Stimulated activated CD8-positive, alpha-beta memory T cell treated with anti-CD3 and anti-CD28 coated beads, Interleukin-15, amount 100 ng/mL, for 1 hour (primary cell): ENCODE data around the gene C6orf62.
"Not testable (repeated sequence)": the region's sequence is repeated elsewhere in the genome, so short reads cannot be mapped to it uniquely, and the experiment has no call there.

Experiments
- DNase-seq: peaks from one replicate; pipeline ENCODE4 v3.0.0-alpha.2; 2020; ENCODE audit warnings: low read depth

C6orf62 gene

DNA sequence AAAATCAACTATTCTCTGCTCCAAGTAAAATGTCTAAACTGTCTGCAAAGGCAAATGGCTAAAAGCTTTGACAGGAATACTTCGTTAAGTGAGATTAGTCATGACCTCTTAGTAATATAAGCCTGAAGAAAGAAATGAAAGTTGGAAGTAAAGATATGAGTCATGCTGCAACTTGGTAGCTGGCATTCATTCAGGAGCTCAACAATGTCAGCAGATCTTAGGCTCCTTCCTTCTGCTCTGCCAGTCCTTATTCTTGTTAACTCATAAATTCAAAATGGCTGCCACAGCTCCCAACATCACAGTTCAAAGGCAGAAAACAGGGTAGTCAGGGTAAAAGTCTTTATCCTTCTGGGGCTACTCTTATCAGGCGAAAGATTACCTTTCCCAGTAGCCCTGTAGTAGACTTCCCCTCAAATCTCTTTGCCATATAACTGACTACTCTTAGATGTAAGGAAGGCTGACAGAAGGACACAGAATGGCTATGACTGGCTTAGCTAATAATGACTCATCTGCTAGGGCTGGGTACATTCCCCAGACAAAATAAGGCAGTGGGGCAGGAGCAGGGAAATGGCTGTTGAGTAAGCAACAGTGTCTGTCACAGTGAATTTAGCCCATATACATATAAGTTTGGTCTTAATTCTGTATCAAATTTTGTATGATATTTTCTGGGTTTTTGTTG is 24.4 kb upstream of the C6orf62 start:
- no peak for DNase-seq

DNA sequence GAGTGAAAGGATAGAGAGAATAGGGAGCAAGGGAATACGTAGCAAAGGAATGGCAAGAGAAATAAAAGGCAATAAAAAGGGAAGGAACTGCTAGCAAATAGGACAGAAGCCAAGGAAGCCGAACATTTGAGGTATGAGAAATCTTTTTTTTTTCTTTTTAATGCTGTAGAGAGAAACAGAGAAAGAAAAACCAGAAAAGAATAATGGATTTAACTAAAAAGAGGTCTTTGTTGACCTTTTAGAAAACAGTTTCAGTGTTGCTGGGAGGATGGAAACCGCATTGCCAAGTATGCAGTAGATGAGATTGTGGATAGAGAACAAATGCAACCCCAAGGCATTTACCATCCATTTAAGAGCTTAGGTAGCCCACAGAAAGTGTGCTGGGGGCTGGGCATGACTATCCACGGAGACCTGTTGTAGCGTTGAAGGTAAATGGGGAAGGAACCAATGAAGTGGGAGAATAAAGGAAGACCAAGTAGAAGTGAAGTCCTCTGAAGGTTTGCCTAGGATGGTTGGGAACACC is 23.3 kb upstream of the C6orf62 start:
- no peak for DNase-seq

DNA sequence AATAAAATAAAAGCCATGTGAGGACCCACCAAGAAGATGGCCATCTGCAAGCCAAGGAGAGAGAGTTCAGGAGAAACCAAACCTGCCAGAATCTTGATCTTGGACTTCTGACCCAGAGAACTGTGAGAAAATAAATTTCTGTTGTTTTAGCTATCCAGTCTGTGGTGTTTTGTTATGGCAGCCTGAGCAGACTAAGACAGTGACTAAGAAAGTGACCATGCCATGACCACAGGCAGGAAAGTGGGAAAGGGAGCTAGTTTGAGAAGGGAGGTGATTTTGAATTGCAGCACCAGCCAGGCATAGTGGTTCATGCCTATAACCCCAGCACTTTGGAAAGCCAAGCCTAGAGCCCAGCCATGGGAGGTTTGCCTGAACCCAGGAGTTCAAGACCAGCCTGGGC is 21.9 kb upstream of the C6orf62 start:
- no peak for DNase-seq

DNA sequence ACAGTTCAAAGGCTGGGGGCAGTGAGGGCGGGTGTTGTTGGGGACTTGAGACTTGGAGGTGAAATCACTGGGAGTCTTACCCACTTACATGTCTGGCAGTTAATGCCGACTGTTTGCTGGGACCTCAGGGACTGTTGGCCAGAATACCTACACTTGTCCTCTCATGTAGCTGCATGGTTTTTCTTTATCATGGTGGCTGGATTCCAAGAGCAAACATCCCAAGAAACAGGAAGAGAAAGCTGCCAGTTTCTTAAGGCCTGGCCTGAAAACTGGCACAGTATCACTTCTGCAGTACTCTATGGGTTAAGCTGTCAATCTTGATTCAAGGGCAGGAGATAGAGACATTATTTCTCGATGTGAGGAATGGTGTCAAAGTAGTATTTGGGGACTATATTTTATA is 19.8 kb upstream of the C6orf62 start:
- DNase-seq: no peak

DNA sequence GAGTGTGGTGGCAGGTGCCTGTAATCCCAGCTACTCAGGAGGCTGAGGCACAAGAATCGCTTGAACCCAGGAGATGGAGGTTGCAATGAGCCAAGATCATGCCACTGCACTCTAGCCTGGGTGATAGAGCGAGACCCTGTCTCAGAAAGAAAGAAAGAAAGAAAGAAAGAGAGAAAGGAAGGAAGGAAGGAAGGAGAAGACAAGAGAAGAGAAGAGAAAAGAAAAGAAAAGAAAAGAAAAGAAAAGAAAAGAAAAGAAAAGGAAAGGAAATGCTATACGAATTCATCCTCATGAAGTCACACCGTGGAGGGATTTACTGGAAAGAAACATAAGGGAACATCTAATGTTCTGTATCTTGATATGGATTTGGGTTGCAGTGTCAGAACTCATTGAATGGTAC is 15.8 kb upstream of the C6orf62 start:
- DNase-seq: not testable (repeated sequence)

DNA sequence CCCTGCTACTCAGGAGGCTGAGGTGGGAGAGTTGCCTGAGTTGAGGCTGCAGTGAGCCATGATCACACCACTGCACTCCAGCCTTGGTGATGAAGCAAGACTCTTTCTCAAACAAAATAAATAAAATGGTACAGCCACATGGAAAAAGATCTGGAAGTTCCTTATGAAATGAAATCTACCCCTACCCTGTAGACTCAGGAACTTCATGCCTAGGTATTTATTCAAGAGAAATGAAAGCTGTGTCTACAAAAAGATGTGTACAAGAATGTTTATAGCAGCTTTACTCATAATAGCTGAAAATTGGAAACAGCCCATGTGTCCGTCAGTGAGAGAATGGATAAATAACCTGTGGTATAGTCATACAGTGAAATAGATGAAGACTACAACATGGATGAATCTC is 15.2 kb upstream of the C6orf62 start:
- DNase-seq: no peak

DNA sequence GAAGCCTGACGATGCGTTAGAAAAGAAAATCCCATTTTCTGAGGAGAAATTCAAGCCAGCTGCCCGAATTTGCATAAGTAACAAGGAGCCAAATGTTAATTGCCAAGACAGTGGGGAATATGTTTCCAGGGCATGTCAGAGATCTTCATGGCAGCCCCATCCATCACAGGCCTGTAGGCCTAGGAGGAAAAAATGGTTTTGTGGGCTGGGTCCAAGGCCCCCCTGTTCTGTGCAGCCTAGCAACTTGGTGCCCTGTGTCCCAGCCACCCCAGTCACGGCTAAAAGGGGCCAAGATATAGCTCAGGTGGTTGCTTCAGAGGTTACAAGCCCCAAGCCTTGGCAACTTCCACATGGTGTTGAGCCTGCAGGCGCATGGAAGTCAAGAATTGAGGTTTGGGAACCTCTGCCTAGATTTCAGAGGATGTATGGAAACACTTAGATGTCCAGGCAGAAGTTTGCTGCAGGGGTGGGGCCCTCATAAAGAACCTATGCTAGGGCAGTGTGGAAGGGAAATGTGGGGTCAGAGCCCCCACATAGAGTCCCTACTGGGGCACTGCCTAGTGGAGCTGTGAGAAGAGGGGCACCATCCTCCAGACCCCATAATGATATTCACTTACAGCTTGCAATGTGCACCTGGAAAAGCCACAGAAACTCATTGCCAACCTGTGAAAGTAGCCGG is 12.6 kb upstream of the C6orf62 start:
- not testable (repeated sequence) for DNase-seq

DNA sequence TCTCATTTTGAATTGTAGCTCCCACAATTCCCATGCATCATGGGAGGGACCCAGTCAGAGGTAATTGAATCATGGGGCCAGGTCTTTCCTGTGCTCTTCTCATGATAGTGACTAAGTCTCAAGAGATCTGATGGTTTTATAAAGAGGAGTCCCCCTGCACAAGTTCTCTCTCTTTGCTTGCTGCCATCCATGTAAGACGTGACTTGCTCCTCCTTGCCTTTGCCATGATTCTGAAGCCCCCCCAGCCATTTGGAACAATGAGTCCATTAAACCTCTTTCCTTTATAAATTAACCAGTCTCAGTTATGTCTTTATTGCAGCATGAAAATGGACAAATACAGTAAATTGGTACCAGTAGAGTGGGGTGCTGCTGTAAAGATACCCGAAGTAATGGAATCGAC is 11.7 kb upstream of the C6orf62 start:
- DNase-seq: not testable (repeated sequence)

DNA sequence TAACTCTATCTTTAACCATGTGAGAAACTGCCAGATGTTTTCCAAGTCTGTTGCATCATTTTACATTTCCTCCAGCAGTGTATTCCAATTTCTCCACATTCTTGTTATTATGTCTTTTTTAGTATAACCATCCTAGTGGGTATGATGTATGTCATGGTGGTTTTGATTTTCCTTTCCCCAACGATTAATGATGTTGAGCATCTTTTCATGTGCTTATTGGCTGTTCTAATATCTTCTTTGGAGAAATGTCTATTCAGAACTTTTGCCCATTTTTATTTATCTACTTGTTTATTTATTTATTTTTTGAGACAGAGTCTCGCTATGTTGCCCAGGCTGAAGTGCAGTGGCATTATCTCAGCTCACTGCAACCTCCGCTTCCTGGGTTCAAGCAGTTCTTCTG is 4.3 kb upstream of the C6orf62 start:
- no peak for DNase-seq

DNA sequence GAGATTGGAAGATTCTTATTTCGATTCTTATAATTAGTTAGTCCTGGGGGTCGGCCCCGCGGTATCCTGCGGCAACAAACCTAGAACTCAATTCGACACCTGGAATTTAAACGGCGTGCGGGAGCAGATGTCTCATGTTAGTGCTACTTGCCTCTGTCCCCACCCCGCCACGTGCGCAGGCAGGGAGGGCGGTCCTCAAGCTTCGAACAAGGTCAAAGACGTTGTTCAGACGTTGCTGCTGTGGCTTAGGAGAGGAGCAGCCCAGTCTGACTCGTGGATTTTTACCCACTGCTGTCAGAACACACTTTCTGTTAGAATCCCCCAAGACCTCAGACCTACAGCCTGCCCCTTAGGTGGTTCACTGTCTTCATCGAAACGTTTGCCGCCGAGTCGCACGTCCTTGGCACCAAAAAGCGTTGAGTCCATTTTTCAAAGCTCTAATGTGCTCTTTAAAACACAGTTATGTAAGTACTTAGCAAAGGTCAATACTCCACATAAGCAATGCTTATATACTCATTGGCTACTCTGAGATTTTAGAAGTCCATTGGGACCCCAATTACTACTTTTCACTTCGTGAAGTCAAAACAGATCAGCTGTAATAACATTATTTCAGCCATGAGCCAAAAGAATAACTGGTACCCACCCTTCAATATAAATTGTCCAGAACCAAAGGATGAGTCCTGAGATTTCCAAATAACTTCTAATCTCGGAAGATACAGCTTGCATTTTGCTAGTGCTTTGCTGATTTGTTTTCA is 2.7 kb upstream of the C6orf62 start:
- peak; percentile 76 for DNase-seq

DNA sequence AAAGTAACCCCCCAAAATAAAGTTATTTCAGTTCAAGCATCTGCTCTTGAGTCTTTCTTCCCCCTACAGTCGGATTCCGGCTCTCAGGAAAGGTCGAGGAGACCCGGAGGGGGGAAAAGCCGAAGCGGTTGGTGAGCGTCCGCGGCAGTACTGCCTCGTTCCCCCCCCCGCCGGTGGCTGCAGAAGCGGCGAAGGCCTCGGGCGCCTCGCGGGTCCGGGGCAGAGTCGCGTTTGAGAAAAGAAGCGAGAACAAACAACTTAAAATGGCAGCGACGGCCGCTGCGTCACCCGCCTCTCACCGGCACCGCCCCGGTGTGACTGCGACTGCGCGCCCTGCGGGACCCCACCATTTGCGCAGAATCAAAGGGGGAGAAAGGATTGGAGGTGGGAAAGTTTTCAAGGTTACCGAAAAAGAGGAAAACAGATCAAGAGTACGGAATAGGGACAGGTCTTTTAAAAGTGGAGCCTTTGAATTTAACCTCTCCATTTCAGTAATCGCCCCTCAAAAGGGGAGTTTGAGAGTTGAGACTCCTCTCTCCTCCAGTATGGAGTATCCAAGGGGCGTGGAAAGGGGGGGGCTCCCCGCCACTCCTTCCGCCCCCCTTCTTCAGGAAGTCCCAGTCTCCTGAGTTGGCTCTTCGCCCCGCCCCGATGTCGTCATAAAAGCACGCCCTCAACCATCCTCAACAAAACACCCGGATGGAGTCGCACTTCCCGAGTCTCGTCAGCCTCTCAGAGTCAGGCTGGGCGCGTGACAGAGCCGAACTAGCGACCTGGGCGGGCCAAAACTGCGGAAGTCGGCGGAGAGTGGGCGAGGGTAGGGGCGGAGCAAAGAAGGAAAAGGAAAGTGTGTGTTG is 1.9 kb upstream of the C6orf62 start:
- DNase-seq: peak; percentile 100

DNA sequence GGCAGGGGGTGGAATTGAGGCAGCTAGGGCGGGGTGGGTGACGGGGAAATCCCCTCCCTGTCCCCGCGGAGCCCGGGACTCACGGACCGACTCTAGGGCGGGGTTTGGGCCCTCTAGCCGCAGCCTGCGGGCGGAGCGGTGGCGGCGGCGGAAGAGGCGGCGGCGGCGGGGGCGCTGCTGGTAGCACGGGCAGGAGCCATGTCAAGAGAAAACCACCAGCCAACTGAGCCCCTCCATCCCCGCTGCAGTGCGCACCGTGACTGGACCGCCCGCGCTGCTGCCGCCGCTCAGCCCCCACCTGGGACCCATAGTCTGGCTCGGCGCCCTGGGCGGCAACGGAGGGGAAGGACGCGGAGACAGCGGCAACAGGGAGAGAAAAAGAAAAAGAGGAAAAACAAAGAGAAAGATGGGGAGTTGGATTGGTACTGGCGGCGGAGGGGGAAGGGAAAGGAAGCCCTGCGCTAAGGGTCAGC is 1.2 kb upstream of the C6orf62 start:
- DNase-seq: peak; percentile 54

DNA sequence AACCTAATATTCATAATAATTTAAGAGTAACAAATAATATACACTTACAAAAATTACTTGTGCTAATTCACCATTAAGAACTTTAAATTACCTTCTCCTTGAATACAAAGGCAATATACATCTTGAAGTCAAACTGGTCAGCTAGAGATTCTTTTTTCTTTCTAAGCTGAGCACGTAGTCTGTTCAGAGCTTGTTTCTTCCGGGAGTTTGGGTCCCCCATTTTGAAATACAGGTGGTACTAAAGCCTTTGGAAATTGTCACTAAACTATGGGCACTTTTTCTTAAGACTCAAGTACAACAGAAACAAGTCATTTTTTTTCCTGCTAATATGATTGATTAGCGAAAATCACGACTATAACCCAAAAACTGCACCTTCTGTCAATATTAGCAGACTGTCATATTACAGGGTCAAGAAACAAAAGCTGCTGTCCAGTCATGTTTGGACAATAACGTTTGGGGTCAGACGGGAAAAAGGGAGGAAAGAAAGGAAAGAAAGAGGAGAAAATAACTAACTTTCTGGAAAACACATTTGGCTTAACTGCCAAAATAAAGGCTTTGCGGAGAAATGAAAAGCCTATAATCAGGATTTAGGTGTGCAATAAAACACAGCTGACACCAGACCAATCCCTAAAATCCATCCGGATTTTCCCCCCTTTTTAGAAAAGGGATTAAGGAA is 367 bp downstream of the C6orf62 start:
- DNase-seq: no peak

DNA sequence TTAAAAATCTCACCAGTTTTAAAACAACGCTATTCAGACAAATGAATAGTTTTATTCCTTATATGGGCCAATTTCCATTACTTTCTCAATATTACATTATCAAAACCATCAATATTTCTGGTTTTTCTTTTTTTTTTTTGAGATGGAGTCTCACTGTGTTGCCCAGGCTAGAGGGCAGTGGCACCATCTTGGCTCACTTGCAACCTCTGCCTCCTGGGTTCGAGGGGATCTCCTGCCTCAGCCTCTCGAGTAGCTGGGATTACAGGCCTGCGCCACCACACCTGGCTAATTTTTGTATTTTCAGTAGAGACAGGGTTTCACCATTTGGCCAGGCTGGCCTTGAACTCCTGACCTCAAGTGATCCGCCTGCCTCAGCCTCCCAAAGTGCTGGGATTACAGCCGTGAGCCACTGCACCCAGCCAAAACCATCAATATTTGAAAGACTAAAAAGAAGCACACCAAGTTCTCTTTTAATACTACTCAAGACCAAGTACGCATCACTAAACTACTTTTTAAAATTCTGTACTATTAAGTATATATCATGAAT is 2.3 kb downstream of the C6orf62 start:
- DNase-seq: not testable (repeated sequence)

DNA sequence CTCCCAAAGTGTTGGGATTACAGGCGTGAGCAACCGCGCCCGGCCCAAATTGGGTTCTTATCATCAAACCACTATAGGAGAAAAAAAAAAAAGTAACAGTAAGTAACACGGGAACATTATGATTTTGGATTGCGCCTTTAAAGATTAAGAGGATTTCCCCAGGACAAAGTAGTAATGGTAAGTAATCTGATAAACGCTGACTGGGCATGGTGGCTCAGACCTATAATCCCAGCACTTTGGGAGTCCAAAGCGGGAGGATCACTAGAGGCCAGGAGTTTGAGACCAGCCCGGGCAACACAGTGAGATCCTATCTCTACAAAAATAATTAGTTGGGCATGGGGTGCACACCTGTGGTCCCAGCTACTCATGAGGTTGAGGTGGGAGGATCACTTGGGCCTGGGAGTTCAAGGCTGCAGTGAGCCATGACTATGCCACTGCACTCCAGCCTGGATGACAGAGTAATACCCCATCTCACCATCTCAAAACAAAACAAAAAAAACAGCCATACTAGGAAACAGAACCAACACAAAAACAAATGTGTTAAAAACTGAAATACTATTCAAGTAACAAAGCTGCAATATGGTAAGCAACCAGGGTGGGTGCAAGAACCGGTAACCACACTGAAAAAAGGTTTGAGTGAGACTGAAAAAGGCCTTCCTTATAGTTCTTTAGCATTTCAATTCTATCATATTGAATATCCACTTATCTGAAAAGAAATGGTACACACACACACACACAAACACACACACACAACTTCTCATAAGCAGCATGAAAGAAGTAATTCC is 8.2 kb downstream of the C6orf62 start:
- DNase-seq: no peak

DNA sequence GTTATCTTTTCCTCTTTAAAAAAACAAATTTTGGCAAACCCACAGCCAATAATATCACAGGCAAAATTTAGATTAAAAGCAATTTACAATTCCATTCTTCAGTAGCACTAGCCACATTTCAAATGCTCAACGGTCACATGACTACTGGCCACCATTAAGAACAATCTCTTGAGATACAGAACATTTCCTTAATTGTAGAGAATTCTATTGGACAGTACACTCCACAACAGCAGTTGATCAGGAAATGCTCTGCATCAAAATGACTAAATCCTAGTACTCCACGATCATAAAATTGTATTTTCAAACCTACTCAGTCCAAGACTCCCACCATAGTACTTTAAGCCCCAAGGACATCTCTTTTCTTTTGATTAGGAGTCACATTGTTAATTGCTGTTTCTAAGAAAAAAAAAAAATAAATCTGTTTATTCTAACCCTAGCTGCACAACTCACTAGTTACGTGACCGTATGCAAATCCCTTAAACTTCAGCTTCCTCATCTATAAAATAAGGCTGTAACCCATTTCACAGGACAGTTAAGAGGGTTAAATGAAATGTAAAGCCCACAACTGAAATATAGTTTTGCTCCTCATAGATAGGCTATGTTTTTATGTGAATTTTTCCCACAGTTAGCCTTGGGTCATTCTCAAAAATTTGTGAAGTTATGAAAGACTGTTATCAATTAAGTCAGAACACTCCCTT is 9.8 kb downstream of the C6orf62 start:
- no peak for DNase-seq

DNA sequence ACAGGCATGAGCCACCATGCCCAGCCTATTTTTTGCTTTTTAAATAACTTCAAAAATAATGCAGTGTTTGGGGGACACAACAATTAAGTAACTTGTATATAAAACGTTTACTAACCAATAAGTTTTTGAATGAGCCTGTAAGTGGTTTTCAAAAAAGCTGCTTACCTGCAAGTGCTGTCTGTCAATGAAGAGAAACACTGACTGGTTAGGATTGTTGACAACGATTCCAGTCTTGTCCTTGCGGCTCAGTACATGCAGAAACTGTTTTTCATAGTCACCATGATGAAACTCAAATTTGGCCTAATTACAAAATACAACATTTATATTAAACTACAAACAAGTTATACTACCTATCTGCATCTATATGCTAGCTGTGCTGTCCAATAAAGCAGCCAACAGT is 10.3 kb downstream of the C6orf62 start:
- no peak for DNase-seq

DNA sequence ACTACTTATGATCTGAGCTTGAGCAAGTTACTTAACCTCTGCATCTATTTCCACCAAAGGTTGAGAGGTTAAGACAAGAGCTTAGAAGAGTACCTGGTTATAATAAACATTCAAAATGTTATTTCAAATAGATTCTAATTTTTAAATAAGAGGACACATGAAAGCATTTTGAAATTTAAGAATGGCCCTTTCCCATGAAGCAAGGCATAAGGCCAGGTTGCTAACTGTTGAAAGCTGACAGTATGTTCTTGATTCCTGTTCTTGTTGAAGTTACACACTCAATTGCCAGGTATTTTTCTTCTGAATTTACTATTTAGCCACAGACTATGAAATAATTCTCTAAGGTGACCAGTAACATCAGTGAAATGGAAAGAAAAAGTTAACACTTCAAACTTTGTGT is 14.5 kb downstream of the C6orf62 start:
- no peak for DNase-seq

DNA sequence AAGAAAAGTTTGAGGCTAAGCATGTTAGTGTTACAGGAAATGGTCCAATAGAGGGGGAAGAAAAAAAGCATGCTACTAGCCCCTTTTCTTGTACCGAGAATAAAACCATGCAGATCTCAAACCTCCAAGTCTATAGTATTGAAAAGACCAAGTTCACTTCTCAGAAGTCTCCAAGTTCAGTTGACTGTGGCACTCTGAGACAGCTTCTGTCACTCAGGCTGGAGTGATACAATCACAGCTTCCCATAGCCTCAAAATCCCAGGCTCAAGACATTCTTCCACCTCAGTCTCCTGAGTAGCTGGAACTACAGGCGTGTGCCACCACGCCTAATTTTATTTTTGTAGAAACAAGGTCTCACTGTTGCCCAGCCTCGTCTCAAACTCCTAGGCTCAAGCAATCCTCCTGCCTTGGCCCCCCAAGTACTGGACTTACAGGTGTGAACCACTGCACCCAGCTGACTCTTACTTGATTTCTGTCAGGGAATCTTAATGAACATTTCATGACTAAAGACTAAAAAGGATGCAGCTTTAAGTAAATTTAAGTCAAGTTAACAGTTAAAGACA is 16.2 kb downstream of the C6orf62 start:
- no peak for DNase-seq
